WTC11 (cell line): ENCODE data around the gene PATL2. TPM values are rescaled to one million over a fixed set of nuclear protein-coding genes. Genes with fewer than 3 reads are reported as not detected.

ENCODE experiments used
- ATAC-seq: fragments of 200-7000 bp; cut with Tn5 transposase; 2 replicates; pipeline ENCODE4 v1.10.0; 2021; ENCODE audit warnings: mild to moderate bottlenecking, moderate library complexity
- CTCF ChIA-PET: fragments of 300-600 bp; sonication (Branson Sonifier 250); formaldehyde crosslinking; loops from one replicate; lab custom pipeline; 2021; ENCODE audit warnings: antibody characterized with exemption; lab: Charles Lee
- POLR2A ChIA-PET: fragments of 350-600 bp; sonication (Branson Sonifier 250); formaldehyde crosslinking; loops from one replicate; lab custom pipeline; 2021; ENCODE audit warnings: antibody characterized with exemption; lab: Charles Lee
- DNase-seq: peaks from one replicate; pipeline ENCODE4 v3.0.0; 2021; ENCODE audit warnings: low spot score
- H3K27ac Mint-ChIP-seq: 2 replicates; pipeline ENCODE4 v1.8.0; 2021; ENCODE audit warnings: mixed read lengths
- H3K27me3 Mint-ChIP-seq: 2 replicates; pipeline ENCODE4 v1.8.0; 2021; ENCODE audit warnings: low read depth, mild to moderate bottlenecking, moderate library complexity, mixed read lengths
- H3K36me3 Mint-ChIP-seq: 2 replicates; pipeline ENCODE4 v1.8.0; 2021; ENCODE audit warnings: mixed read lengths
- H3K4me1 Mint-ChIP-seq: 2 replicates; pipeline ENCODE4 v1.8.0; 2022; ENCODE audit warnings: mixed read lengths
- H3K4me3 Mint-ChIP-seq: 2 replicates; pipeline ENCODE4 v1.8.0; 2021; ENCODE audit warnings: mild to moderate bottlenecking, moderate library complexity, mixed read lengths
- H3K9me3 Mint-ChIP-seq: 2 replicates; pipeline ENCODE4 v1.8.0; 2021; ENCODE audit warnings: mixed read lengths
- ATF6 ChIP-seq: sonication (generic); formaldehyde crosslinking; IDR thresholded peaks from 2 replicates; pipeline ENCODE4 v1.8.1; 2023; ENCODE audit warnings: mild to moderate bottlenecking, missing genetic modification reagents
- CBFB ChIP-seq: sonication (generic); formaldehyde crosslinking; IDR thresholded peaks from 2 replicates; pipeline ENCODE4 v1.8.1; 2022; ENCODE audit warnings: mild to moderate bottlenecking, low read depth, missing genetic modification reagents
- E2F5 ChIP-seq: sonication (generic); formaldehyde crosslinking; IDR thresholded peaks from 2 replicates; pipeline ENCODE4 v1.8.1; 2022; ENCODE audit warnings: mild to moderate bottlenecking, moderate library complexity, missing genetic modification reagents
- EMX1 ChIP-seq: fragments of 250-450 bp; sonication (Bioruptor Pico); IDR thresholded peaks from 2 replicates; pipeline ENCODE4 v1.8.0; 2021; ENCODE audit warnings: mild to moderate bottlenecking
- ESRRA ChIP-seq: sonication (generic); formaldehyde crosslinking; IDR thresholded peaks from 2 replicates; pipeline ENCODE4 v1.8.1; 2022; ENCODE audit warnings: mild to moderate bottlenecking, missing genetic modification reagents, borderline replicate concordance
- FOXP1 ChIP-seq: sonication (generic); formaldehyde crosslinking; IDR thresholded peaks from 2 replicates; pipeline ENCODE4 v1.8.0; 2022; ENCODE audit warnings: missing genetic modification reagents, mild to moderate bottlenecking, moderate library complexity, borderline replicate concordance
- GABPB1 ChIP-seq: sonication (generic); formaldehyde crosslinking; IDR thresholded peaks from 2 replicates; pipeline ENCODE4 v1.8.1; 2023; ENCODE audit warnings: mild to moderate bottlenecking, missing genetic modification reagents
- JAZF1 ChIP-seq: fragments of 250-450 bp; sonication (Bioruptor Pico); IDR thresholded peaks from 2 replicates; pipeline ENCODE4 v1.9.0; 2021; ENCODE audit warnings: moderate library complexity, mild to moderate bottlenecking, inconsistent platforms
- JUN ChIP-seq: sonication (generic); formaldehyde crosslinking; IDR thresholded peaks from 2 replicates; pipeline ENCODE4 v1.8.0; 2023; ENCODE audit warnings: mild to moderate bottlenecking, missing genetic modification reagents
- MAX ChIP-seq: sonication (generic); formaldehyde crosslinking; IDR thresholded peaks from 2 replicates; pipeline ENCODE4 v1.8.0; 2022; ENCODE audit warnings: mild to moderate bottlenecking, missing genetic modification reagents
- RELA ChIP-seq: sonication (generic); formaldehyde crosslinking; IDR thresholded peaks from 2 replicates; pipeline ENCODE4 v1.8.1; 2022; ENCODE audit warnings: missing genetic modification reagents, mild to moderate bottlenecking, borderline replicate concordance
- TP53 ChIP-seq: sonication (generic); formaldehyde crosslinking; IDR thresholded peaks from 2 replicates; pipeline ENCODE4 v1.8.1; 2023; ENCODE audit warnings: mild to moderate bottlenecking, missing genetic modification reagents
- USF1 ChIP-seq: sonication (generic); formaldehyde crosslinking; IDR thresholded peaks from 2 replicates; pipeline ENCODE4 v1.8.0; 2022; ENCODE audit warnings: mild to moderate bottlenecking, missing genetic modification reagents
- ZNF121 ChIP-seq: sonication (generic); formaldehyde crosslinking; IDR thresholded peaks from 2 replicates; pipeline ENCODE4 v1.8.0; 2023; ENCODE audit warnings: missing genetic modification reagents
- ZNF219 ChIP-seq: sonication (generic); formaldehyde crosslinking; IDR thresholded peaks from 2 replicates; pipeline ENCODE4 v1.8.0; 2023; ENCODE audit warnings: missing genetic modification reagents, mild to moderate bottlenecking, borderline replicate concordance
- ZNF281 ChIP-seq: sonication (generic); formaldehyde crosslinking; IDR thresholded peaks from 2 replicates; pipeline ENCODE4 v1.8.0; 2023; ENCODE audit warnings: mild to moderate bottlenecking, missing genetic modification reagents
- ZNF396 ChIP-seq: fragments of 250-450 bp; sonication (Bioruptor Pico); IDR thresholded peaks from 2 replicates; pipeline ENCODE4 v1.8.0; 2021; ENCODE audit warnings: mild to moderate bottlenecking, moderate library complexity, borderline replicate concordance
- ZNF423 ChIP-seq: fragments of 250-450 bp; sonication (Bioruptor Pico); IDR thresholded peaks from 2 replicates; pipeline ENCODE4 v2.1.2; 2022; ENCODE audit warnings: mild to moderate bottlenecking, moderate library complexity
- ZNF671 ChIP-seq: fragments of 250-450 bp; sonication (Bioruptor Pico); IDR thresholded peaks from 2 replicates; pipeline ENCODE4 v1.8.0; 2021; ENCODE audit warnings: mild to moderate bottlenecking
- total RNA-seq: library from RNA; stranded (reverse); gene quantifications from 3 replicates; pipeline ENCODE4 v1.2.3, GENCODE V29; 2021
- TF ChIP-seq, protein P1 (sequence below): fragments of 250-450 bp; sonication (Bioruptor Pico); IDR thresholded peaks from 2 replicates; pipeline ENCODE4 v1.9.0; 2021; ENCODE audit warnings: moderate library complexity, mild to moderate bottlenecking, inconsistent platforms, borderline replicate concordance
- TF ChIP-seq, protein P2 (sequence below): fragments of 250-450 bp; sonication (Bioruptor Pico); IDR thresholded peaks from 2 replicates; pipeline ENCODE4 v1.9.0; 2021; ENCODE audit warnings: mild to moderate bottlenecking
- TF ChIP-seq, protein P3 (sequence below): fragments of 250-450 bp; sonication (Bioruptor Pico); IDR thresholded peaks from 2 replicates; pipeline ENCODE4 v2.1.2; 2022; ENCODE audit warnings: mild to moderate bottlenecking, moderate library complexity
- TF ChIP-seq, protein P4 (sequence below): sonication (generic); formaldehyde crosslinking; IDR thresholded peaks from 2 replicates; pipeline ENCODE4 v1.8.1; 2022; ENCODE audit warnings: missing genetic modification reagents, borderline replicate concordance

The PATL2 gene
- total RNA-seq, 1 experiment from 2014 or later: 0.59 TPM

GRCh38 chr15:44646460-44646859 is 64.7 kb downstream of the PATL2 start:
- TF ChIP-seq, protein P1, sequence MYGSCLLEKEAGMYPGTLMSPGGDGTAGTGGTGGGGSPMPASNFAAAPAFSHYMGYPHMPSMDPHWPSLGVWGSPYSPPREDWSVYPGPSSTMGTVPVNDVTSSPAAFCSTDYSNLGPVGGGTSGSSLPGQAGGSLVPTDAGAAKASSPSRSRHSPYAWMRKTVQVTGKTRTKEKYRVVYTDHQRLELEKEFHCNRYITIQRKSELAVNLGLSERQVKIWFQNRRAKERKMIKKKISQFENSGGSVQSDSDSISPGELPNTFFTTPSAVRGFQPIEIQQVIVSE (CRISPR knock-in tag): no peak
- TF ChIP-seq, protein P2, sequence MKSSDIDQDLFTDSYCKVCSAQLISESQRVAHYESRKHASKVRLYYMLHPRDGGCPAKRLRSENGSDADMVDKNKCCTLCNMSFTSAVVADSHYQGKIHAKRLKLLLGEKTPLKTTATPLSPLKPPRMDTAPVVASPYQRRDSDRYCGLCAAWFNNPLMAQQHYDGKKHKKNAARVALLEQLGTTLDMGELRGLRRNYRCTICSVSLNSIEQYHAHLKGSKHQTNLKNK: no peak
- TF ChIP-seq ZNF671 (CRISPR knock-in tag): no peak
- no peak for TF ChIP-seq EMX1 (CRISPR knock-in tag)
- no peak for TF ChIP-seq GABPB1 (CRISPR knock-in tag)
- TF ChIP-seq, protein P3, sequence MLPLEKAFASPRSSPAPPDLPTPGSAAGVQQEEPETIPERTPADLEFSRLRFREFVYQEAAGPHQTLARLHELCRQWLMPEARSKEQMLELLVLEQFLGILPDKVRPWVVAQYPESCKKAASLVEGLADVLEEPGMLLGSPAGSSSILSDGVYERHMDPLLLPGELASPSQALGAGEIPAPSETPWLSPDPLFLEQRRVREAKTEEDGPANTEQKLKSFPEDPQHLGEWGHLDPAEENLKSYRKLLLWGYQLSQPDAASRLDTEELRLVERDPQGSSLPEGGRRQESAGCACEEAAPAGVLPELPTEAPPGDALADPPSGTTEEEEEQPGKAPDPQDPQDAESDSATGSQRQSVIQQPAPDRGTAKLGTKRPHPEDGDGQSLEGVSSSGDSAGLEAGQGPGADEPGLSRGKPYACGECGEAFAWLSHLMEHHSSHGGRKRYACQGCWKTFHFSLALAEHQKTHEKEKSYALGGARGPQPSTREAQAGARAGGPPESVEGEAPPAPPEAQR (CRISPR knock-in tag): no peak
- no peak for TF ChIP-seq ESRRA
- TF ChIP-seq ZNF219 (CRISPR knock-in tag): no peak
- no peak for TF ChIP-seq USF1 (CRISPR knock-in tag)
- TF ChIP-seq E2F5: no peak
- no peak for TF ChIP-seq ZNF121 (CRISPR knock-in tag)
- no peak for TF ChIP-seq ZNF396 (CRISPR knock-in tag)
- no peak for TF ChIP-seq FOXP1 (CRISPR knock-in tag)
- no peak for TF ChIP-seq JAZF1
- TF ChIP-seq TP53: no peak
- Mint-ChIP-seq H3K27me3 (no peaks in the 10 kb centered on the region), H3K9me3 (peaks cover 27% of the 10 kb centered on the region), H3K4me3 (no peak overlapping the region), H3K36me3 (peaks cover 56% of the 10 kb centered on the region), H3K4me1 (peaks cover 20% of the 10 kb centered on the region), H3K27ac (peak overlapping the region; percentile 14; the same call in 1 of the 2 replicates)
- ChIA-PET POLR2A (no interaction called here), CTCF (no interaction called here)
- ATAC-seq (no peak), DNase-seq (no peak)

DNA sequence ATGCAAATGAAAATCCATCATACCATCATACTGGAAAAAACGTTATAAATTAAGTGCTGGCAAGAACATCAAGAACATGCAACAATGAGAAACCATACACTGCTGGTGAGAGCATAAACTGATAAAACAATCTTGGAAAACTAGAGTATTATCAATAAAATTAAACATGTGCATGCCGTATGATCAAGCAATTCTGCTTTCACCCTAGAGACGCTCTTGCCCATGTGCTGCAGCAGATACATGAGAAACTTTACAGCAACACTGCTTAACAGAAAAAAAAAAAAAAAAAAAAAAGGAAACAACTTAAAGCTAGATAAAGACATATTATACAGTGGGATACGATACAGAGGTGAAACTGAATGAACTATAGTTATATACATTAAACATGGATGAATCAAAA is 69.5 kb downstream of the PATL2 start:
- H3K27me3 Mint-ChIP-seq: no peaks in the 10 kb centered on the region
- DNase-seq: no peak
- peaks cover 42% of the 10 kb centered on the region for H3K36me3 Mint-ChIP-seq
- peaks cover 20% of the 10 kb centered on the region for H3K4me1 Mint-ChIP-seq
- ChIA-PET CTCF (no interaction called here), POLR2A (no interaction called here)
- ATAC-seq: no peak
- H3K27ac Mint-ChIP-seq: no peak overlapping the region
- peaks cover 23% of the 10 kb centered on the region for H3K9me3 Mint-ChIP-seq
- H3K4me3 Mint-ChIP-seq: no peak overlapping the region
- no peak for TF ChIP-seq ZNF281 (CRISPR knock-in tag)
- TF ChIP-seq EMX1 (CRISPR knock-in tag): no peak
- no peak for TF ChIP-seq FOXP1 (CRISPR knock-in tag)
- TF ChIP-seq, protein P4, sequence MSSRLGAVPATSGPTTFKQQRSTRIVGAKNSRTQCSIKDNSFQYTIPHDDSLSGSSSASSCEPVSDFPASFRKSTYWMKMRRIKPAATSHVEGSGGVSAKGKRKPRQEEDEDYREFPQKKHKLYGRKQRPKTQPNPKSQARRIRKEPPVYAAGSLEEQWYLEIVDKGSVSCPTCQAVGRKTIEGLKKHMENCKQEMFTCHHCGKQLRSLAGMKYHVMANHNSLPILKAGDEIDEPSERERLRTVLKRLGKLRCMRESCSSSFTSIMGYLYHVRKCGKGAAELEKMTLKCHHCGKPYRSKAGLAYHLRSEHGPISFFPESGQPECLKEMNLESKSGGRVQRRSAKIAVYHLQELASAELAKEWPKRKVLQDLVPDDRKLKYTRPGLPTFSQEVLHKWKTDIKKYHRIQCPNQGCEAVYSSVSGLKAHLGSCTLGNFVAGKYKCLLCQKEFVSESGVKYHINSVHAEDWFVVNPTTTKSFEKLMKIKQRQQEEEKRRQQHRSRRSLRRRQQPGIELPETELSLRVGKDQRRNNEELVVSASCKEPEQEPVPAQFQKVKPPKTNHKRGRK (CRISPR knock-in tag): no peak
- TF ChIP-seq, protein P1 (CRISPR knock-in tag): no peak
- no peak for TF ChIP-seq ZNF423
- no peak for TF ChIP-seq ATF6
- no peak for TF ChIP-seq CBFB (CRISPR knock-in tag)
- TF ChIP-seq RELA (CRISPR knock-in tag): no peak
- TF ChIP-seq MAX: no peak
- no peak for TF ChIP-seq E2F5
- no peak for TF ChIP-seq JUN (CRISPR knock-in tag)
